KOPT-K1 (cell line): ENCODE results near the gene SCPEP1.

Source experiments
- H3K27ac ChIP-seq: fragments of 200-600 bp; sonication (generic); 2 replicates; pipeline ENCODE4 v1.5.1; 2016; ENCODE audit warnings: antibody characterized with exemption, mild to moderate bottlenecking, low read depth, low read length; ENCODE audit not compliant: poor library complexity, severe bottlenecking
- H3K36me3 ChIP-seq: fragments of 200-600 bp; sonication (generic); 2 replicates; pipeline ENCODE4 v1.5.1; 2017; ENCODE audit warnings: antibody characterized with exemption, mild to moderate bottlenecking, low read length, moderate library complexity; ENCODE audit not compliant: insufficient read depth
- H3K9me3 ChIP-seq: fragments of 200-600 bp; sonication (generic); 2 replicates; pipeline ENCODE4 v1.5.1; 2017; ENCODE audit warnings: antibody characterized with exemption, low read length, mild to moderate bottlenecking; ENCODE audit not compliant: insufficient read depth, poor library complexity, severe bottlenecking

SCPEP1 gene

DNA sequence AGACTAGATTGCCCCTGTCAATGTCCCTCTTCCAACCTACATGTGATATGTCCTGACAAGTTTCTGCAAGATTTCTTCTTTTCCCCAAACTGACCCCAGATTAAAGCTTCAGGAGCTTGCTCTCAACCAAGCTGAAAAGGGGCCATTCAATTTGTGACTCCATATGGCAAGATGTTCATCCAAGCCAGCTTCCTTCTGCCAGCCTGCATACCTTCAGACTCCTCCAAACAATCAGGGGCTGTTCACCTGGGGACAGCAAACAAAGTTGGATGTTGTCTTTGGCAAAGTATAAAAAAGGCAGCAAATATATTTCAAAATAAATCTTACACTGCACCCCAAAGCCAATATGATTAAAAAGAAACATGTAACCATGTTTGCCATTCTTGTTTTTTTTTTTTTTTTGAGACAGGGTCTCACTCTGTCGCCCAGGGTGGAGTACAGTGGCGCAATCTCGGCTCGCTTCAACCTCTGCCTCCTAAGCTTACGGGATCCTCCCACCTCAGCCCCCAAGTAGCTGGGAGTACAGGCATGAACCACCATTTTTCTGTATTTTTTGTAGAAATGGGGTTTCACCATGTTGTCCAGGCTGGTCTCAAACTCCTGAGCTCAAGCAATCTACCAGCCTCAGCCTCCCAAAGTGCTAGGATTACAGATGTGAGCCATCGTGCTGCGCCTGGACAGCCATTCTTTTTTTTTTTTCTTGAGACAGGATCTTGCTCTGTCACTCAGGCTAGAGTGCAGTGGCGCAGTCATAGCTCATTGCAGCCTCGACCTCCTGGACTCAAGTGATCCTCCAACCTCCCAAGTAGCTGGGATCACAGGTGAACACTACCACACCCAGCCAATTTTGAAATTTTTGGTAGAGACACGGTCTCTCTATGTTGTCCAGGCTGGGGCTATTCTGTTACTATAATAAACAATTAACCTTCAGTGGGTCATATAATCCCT is 57.1 kb downstream of the SCPEP1 start:
- Histone ChIP-seq H3K36me3 (no peaks in the 10 kb centered on the region), H3K27ac (no peak overlapping the region), H3K9me3 (no peaks in the 10 kb centered on the region)

DNA sequence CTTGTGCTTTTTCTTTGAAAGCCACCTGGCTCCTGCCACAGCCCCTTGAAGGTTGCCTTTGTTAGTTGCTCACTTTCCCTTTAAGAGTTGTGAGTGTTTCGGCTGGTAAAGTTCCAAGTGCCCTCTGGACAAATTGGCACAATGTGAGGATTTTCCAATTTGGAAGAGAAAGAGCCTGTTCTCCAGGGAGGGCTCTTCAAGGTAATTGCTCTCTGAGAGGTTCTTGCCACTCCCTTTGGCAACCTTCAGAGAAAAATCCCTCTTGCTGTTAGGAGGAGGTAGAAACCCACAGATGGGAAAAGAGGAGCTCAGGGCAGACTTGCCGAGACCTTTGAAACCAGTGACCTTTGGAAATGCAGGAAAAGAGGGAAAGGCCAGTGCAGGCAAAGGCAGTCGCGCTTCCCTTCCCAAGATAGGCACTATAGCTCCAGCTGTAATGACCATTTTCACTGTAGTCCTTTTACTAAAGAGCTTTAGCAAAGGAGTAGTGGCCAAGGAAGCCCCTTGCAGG is 58.1 kb downstream of the SCPEP1 start:
- Histone ChIP-seq H3K27ac (no peak overlapping the region), H3K9me3 (no peaks in the 10 kb centered on the region), H3K36me3 (no peaks in the 10 kb centered on the region)

DNA sequence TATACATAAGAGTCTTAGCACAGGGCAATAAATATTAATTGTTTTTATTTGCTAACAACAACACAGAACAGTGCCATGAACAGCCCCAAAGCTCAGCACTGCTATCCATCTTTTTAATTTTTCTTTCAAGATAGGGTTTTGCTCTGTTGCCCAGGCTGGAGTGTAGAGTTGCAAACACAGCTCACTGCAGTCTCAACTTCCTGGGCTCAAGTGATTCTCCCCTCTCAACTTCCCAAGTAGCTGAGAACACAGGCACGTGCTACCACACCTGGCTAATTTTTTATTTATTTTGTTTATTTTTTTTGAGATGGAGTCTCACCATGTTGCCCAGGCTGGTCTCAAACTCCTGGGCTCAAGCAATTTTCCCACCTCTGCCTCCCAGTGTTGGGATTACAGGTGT is 59.5 kb downstream of the SCPEP1 start:
- H3K36me3 ChIP-seq: no peaks in the 10 kb centered on the region
- H3K9me3 ChIP-seq: no peaks in the 10 kb centered on the region
- H3K27ac ChIP-seq: no peak overlapping the region

DNA sequence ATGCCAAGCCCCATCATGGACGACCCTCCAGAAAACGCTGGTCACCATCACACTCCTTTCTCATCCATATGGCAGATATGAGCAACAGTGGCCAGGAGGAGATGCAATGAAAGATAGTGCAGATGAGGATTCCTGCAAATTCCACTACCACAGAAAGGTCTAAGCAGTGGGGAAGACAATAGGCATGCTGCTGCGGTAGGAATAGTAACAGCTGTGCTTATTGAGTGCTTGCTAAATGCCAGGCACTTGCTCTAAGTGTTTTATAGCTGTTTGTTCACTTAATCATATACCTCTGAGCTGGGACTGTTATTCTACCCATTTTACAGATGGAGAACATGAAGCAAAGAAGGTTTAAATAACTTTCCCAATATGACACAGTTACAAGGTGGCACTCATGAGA is 60.6 kb downstream of the SCPEP1 start:
- Histone ChIP-seq H3K9me3 (no peaks in the 10 kb centered on the region), H3K27ac (no peak overlapping the region)

DNA sequence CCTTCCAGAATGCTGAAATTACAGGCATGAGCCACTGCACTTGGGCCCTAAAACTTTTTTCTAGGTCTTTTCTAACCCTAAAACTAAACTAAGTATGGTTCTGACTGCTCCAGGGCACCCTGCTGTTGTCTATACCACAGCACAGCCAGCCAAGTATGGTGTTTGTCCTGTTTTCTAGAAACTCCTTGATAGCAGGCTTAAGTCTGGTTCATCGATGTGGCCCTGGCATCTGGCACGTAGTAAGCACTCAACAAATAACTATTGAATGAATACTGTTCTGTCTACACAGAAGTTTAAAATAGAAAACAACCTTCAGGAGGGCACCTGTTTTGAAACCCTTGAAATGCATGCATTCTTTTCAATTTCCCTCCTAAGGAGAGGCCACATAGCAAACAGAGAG is 62.6 kb downstream of the SCPEP1 start:
- Histone ChIP-seq H3K9me3 (peaks cover 3% of the 10 kb centered on the region), H3K36me3 (no peaks in the 10 kb centered on the region), H3K27ac (no peak overlapping the region)

More for the DNA sequence above, 60.6 kb downstream of the SCPEP1 start:
- no peaks in the 10 kb centered on the region for H3K36me3 ChIP-seq

DNA sequence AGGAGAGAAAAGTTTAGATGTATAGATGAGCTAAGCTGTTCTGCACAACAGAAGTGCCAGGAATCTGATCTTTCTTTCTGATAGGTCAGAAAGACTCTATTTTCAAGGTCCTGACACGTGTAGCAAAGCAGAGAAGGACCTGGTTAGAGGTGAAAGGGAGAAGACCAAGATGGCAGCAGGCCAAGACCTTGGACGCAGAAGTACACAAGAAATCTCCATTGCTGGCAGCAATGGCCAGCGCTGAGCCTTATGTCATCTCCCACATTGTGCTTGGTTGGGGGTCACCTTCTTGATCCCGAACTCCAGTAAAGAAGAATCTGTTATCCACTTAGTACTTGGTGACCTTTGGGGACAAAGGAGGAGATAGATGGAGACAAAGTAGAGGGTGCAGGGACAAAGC is 65.3 kb downstream of the SCPEP1 start:
- Histone ChIP-seq H3K9me3 (peaks cover 3% of the 10 kb centered on the region), H3K27ac (no peak overlapping the region), H3K36me3 (no peaks in the 10 kb centered on the region)

DNA sequence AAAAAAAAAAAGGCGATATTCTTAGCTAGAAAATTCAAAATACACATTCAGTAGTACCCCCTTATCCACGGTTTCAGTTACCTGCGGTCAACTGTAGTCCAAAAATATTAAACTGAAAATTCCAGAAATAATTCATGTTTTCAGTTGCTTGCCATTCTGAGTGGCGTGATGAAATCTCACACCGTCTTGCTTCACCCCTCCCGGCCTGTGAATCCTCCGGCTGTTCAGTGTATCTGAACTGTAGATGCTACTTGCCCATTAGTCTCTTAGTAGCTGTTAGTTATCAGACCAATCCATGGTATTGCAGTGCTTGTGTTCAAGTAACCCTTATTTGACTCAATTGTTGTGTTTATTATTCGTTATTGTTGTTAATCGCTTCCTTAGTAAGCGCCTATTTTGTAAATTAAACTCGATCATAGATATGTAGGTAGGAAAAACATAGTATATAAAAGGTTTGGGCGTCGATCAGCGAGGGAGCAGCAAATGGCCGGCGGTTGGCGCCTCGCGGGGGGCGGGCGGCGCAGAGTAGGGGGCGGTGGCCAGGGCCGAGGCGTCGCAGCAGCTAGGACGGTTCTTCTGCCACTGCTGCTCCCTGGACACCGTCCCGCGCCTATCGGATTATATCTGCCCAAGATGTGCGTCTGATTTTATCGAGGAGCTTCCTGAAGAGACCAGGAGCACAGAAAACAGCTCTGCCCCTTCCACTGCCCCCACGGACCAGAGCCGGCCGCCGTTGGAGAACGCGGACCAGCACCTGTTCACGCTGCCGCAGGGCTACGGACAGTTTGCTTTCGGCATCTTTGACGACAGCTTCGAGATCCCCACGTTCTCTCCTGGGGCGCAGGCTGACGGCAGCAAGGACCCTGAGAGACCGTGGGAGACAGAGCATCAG is 67.3 kb downstream of the SCPEP1 start:
- peaks cover 3% of the 10 kb centered on the region for H3K9me3 ChIP-seq
- H3K36me3 ChIP-seq: no peaks in the 10 kb centered on the region
- no peak overlapping the region for H3K27ac ChIP-seq

DNA sequence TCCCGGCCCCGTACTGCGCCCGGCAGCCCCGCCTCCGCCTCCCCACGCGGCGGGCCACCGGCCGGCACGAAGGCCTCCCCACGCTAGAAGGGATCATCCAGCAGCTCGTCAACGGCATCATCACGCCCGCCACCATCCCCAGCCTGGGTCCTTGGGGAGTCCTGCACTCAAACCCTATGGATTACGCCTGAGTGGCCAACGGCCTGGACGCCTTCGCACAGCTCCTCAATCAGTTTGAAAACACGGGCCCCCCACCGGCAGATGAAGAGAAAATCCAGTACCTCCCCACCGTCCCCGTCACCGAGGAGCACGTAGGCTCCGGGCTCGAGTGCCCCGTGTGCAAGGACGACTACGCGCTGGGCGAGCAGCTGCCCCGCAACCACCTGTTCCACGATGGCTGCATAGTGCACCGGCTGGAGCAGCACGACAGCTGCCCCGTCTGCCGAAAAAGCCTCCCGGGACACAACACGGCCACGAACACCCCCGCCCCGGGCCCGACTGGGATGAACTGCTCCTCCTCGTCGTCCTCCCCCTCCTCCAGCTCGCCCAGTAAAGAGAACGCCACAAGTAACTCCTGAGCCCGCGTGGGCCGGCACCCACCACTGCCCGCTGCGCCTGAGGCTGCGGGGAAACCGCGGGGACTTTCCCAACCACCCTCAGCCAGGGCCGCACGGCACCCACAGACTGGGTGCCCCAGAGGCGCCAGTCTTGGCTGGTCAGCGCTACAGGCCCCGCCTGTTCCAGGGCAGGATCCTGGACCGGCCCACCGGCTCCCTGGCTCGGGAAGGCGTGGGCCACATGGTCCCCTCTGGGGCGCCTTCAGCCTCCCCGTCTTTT is 68.2 kb downstream of the SCPEP1 start:
- peaks cover 3% of the 10 kb centered on the region for H3K9me3 ChIP-seq
- no peaks in the 10 kb centered on the region for H3K36me3 ChIP-seq
- H3K27ac ChIP-seq: no peak overlapping the region

DNA sequence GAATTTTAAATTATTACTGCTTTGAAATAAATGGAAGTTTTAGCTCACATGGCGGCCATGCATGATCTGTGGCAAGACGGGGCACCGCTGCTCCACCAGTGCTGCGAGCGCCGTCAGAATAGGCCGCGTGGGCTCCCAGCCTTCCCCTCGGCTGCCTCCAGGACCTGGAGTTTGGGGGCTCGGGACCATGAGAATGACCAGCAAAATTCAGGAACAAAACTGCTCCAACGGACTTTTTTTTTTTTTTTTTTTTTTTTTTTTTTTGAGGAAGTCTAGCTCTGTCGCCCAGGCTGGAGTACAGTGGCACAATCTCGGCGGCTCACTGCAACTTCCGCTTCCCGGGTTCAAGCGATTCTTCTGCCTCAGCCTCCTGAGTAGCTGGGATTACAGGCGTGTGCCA is 68.8 kb downstream of the SCPEP1 start:
- peaks cover 3% of the 10 kb centered on the region for H3K9me3 ChIP-seq
- H3K36me3 ChIP-seq: no peaks in the 10 kb centered on the region
- no peak overlapping the region for H3K27ac ChIP-seq

DNA sequence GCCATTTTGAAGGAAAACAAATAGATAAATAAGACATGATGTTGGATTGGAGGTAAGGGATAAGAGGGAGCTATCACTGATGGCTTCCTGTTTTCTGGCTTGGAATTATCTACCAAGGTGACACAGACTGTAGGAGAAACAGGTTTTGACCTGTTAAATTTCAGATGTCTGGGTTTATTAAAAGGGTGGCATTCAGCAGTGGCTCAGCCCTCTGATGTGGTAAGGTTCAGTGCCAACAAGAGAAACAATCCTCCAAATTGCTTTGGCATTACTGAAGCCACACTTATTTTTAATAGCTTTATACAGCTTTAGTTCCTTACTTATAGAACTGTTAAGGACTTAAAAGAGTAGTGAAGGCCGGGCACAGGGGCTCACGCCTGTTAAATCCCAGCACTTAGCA is 70.2 kb downstream of the SCPEP1 start:
- peaks cover 3% of the 10 kb centered on the region for H3K9me3 ChIP-seq
- H3K27ac ChIP-seq: no peak overlapping the region
- no peaks in the 10 kb centered on the region for H3K36me3 ChIP-seq

DNA sequence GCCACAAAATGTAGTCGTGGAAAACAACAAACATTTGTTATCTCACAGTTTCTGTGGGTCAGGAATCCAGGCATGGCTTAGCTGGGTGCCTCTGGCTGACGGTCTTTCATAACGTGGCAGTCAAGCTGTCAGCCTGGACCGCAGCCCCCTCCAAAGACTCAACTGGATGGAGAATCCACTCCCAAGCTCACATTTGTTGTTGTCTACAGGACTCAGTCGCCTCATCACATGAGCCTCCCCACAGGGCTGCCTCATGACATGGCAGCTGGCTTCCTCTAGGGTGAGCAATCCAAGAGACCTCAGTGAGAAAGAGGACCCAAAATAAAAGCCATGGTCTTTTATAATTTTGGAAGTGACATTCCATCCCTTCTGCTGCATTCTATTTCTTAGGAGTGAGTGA is 72.4 kb downstream of the SCPEP1 start:
- H3K27ac ChIP-seq: no peak overlapping the region
- peaks cover 3% of the 10 kb centered on the region for H3K9me3 ChIP-seq
- H3K36me3 ChIP-seq: no peaks in the 10 kb centered on the region

DNA sequence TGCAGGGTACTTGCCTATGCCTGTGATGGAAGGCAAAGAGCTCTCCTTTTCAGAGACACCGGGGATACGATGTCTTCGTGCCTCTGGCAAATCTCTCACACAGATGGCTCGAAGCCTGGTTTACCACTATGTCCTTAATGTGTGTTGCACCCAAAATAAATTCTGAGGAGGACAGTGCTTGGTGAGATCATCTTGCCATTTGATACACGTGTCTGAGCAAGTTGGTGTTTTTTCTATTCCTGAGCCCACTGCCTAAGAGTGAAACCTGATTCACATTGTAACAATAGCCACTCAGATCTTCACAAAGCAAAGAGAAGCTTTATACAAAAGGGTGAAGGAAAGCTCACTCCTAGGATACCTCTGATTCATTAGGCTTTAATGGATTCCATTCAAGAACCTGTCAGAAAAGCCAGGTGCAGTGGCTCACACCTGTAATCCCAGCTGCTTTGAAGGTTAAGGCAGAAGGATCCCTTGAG is 74.0 kb downstream of the SCPEP1 start:
- H3K27ac ChIP-seq: no peak overlapping the region
- H3K36me3 ChIP-seq: no peaks in the 10 kb centered on the region
- no peaks in the 10 kb centered on the region for H3K9me3 ChIP-seq
